GM12878 (cell line): Measurements from ENCODE around the gene ADAMTSL3. TPM values are rescaled to one million over a fixed set of nuclear protein-coding genes. Genes with fewer than 3 reads are reported as not detected.

Experiments used
- ATAC-seq: fragments of 200-7000 bp; cut with Tn5 transposase; 3 replicates; pipeline ENCODE4 v1.9.1; 2020; ENCODE audit warnings: mild to moderate bottlenecking, moderate library complexity
- BruUV-seq: library from RNA; stranded (reverse); fragments of 400-500 nt; replicated peaks from 2 replicates; lab custom pipeline; 2021; lab: Mats Ljungman, UMichigan
- CTCF ChIA-PET: fragments of 300-600 bp; sonication (Branson Sonifier 250); formaldehyde crosslinking; extraction: SDS; loops from one replicate; lab custom pipeline; 2021; ENCODE audit warnings: inconsistent platforms; lab: Yijun Ruan, JAX
- POLR2A ChIA-PET: fragments of 350-600 bp; formaldehyde crosslinking; extraction: SDS; loops from one replicate; lab custom pipeline; 2021; ENCODE audit warnings: inconsistent platforms; lab: Charles Lee
- RAD21 ChIA-PET: fragments of 300-600 bp; sonication (Branson Sonifier 250); formaldehyde crosslinking; loops from one replicate; lab custom pipeline; 2023; ENCODE audit warnings: antibody characterized with exemption; ENCODE audit not compliant: unreplicated experiment; lab: Charles Lee
- SMC1A ChIA-PET: fragments of 300-600 bp; sonication (Branson Sonifier 250); formaldehyde crosslinking; loops from one replicate; lab custom pipeline; 2023; ENCODE audit not compliant: unreplicated experiment, uncharacterized antibody; lab: Charles Lee
- DNase-seq: peaks from one replicate; pipeline ENCODE4 v3.0.0-alpha.2; 2011; ENCODE audit warnings: low read depth, low spot score
- FAIRE-seq: peaks from 3 replicates; lab custom pipeline; 2011; peaks lifted over from hg19 to GRCh38; lab: Jason Lieb, UNC
- H2AFZ ChIP-seq: 2 replicates; pipeline ENCODE4 v1.6.0; 2011; ENCODE audit warnings: low read depth, low read length, control low read depth; ENCODE audit not compliant: control insufficient read depth
- H3K27ac ChIP-seq: 2 replicates; pipeline ENCODE4 v1.5.1; 2011; ENCODE audit warnings: control low read depth; ENCODE audit not compliant: control insufficient read depth, insufficient read depth
- H3K27me3 ChIP-seq, 2 experiments: replicated peaks in 1 of 2; 2 replicates each; pipeline versions ENCODE4 v1.6.0 to v1.6.1; 2011; ENCODE audit warnings: low read length in 1 of 2; ENCODE audit not compliant: control insufficient read depth in 2 of 2, insufficient read depth in 2 of 2
- H3K36me3 ChIP-seq, 2 experiments: 2 replicates each; pipeline ENCODE4 v1.5.1; 2011; ENCODE audit warnings: low read length in 1 of 2; ENCODE audit not compliant: control insufficient read depth in 2 of 2, insufficient read depth in 2 of 2
- H3K4me1 ChIP-seq: 2 replicates; pipeline ENCODE4 v1.6.1; 2011; ENCODE audit warnings: mild to moderate bottlenecking, low read length, moderate library complexity, mixed read lengths; ENCODE audit not compliant: control insufficient read depth, insufficient read depth
- H3K4me2 ChIP-seq: 2 replicates; pipeline ENCODE4 v1.6.0; 2011; ENCODE audit warnings: control low read depth; ENCODE audit not compliant: control insufficient read depth, insufficient read depth
- H3K4me3 ChIP-seq: fragments of 200-600 bp; sonication (generic); 2 replicates; pipeline ENCODE4 v1.5.1; 2016
- H3K79me2 ChIP-seq: 2 replicates; pipeline ENCODE4 v1.6.0; 2011; ENCODE audit warnings: low read length; ENCODE audit not compliant: control insufficient read depth, insufficient read depth
- H3K9ac ChIP-seq: 2 replicates; pipeline ENCODE4 v1.8.0; 2011; ENCODE audit warnings: low read length, control low read depth, mixed read lengths; ENCODE audit not compliant: control insufficient read depth, insufficient read depth
- H3K9me3 ChIP-seq: replicated peaks from 3 replicates; pipeline ENCODE4 v1.5.1; 2011; ENCODE audit warnings: mild to moderate bottlenecking, low read length; ENCODE audit not compliant: control insufficient read depth, insufficient read depth
- H4K20me1 ChIP-seq: 2 replicates; pipeline ENCODE4 v1.6.0; 2011; ENCODE audit not compliant: control insufficient read depth, insufficient read depth
- BCL3 ChIP-seq: IDR thresholded peaks from 2 replicates; pipeline ENCODE4 v1.6.1; 2011; ENCODE audit warnings: borderline replicate concordance, low read depth, mild to moderate bottlenecking, moderate library complexity, low read length; ENCODE audit not compliant: insufficient read depth, poor library complexity, severe bottlenecking
- BRCA1 ChIP-seq: IDR thresholded peaks from 2 replicates; pipeline ENCODE4 v1.6.1; 2011; ENCODE audit warnings: low read depth, low read length, improper control_type of control experiment
- FOS ChIP-seq: IDR thresholded peaks from 3 replicates; pipeline ENCODE4 v1.6.1; 2011; ENCODE audit warnings: borderline replicate concordance; ENCODE audit not compliant: insufficient read length; ENCODE audit errors: extremely low read depth
- FOXM1 ChIP-seq: IDR thresholded peaks from 2 replicates; pipeline ENCODE4 v1.6.1; 2012; ENCODE audit warnings: low read depth, mild to moderate bottlenecking, inconsistent platforms, low read length, moderate library complexity
- IRF5 ChIP-seq: fragments of 450-650 bp; IDR thresholded peaks from 2 replicates; pipeline ENCODE4 v1.6.1; 2017; ENCODE audit warnings: borderline replicate concordance
- KAT2A ChIP-seq: conservative IDR thresholded peaks from 2 replicates; pipeline ENCODE4 v1.6.1; 2011; ENCODE audit warnings: low read depth, low read length; ENCODE audit not compliant: control insufficient read depth
- LARP7 ChIP-seq: fragments of 450-650 bp; IDR thresholded peaks from 2 replicates; pipeline ENCODE4 v1.6.1; 2017; ENCODE audit warnings: mild to moderate bottlenecking
- MTA3 ChIP-seq: IDR thresholded peaks from 2 replicates; pipeline ENCODE4 v1.6.1; 2012; ENCODE audit warnings: low read length, inconsistent platforms, borderline replicate concordance
- NRF1 ChIP-seq: conservative IDR thresholded peaks from 2 replicates; pipeline ENCODE4 v1.6.1; 2011; ENCODE audit warnings: mild to moderate bottlenecking, low read depth, low read length, improper control_type of control experiment
- POLR2A ChIP-seq: IDR thresholded peaks from 2 replicates; pipeline ENCODE4 v1.6.1; 2011; ENCODE audit warnings: low read depth, mild to moderate bottlenecking, low read length
- POLR2AphosphoS2 ChIP-seq: IDR thresholded peaks from 2 replicates; pipeline ENCODE4 v1.6.1; 2011; ENCODE audit warnings: low read depth, mild to moderate bottlenecking, low read length, improper control_type of control experiment, moderate library complexity
- TCF7 ChIP-seq: IDR thresholded peaks from 2 replicates; pipeline ENCODE4 v1.6.1; 2014; ENCODE audit warnings: antibody characterized with exemption, borderline replicate concordance
- USF2 ChIP-seq: IDR thresholded peaks from 2 replicates; pipeline ENCODE4 v1.6.1; 2011; ENCODE audit warnings: low read depth, low read length, improper control_type of control experiment, borderline replicate concordance
- ZBTB4 ChIP-seq: fragments of 450-650 bp; formaldehyde crosslinking; IDR thresholded peaks from 2 replicates; pipeline ENCODE4 v1.4.0; 2022; ENCODE audit warnings: mild to moderate bottlenecking, moderate library complexity
- ZNF24 ChIP-seq: fragments of 450-650 bp; IDR thresholded peaks from 2 replicates; pipeline ENCODE4 v1.6.1; 2017; ENCODE audit warnings: antibody characterized with exemption, mild to moderate bottlenecking
- ZZZ3 ChIP-seq: IDR thresholded peaks from 2 replicates; pipeline ENCODE4 v1.6.1; 2011; ENCODE audit warnings: low read depth; ENCODE audit not compliant: control insufficient read depth, insufficient read length
- WGBS: methylation state at CpG from one replicate; pipeline ENCODE4 v1.1.6; 2016; ENCODE audit warnings: low lambda C conversion rate; ENCODE audit not compliant: insufficient replicate concordance, insufficient coverage; ENCODE audit errors: missing lambda C conversion rate; 5-methylcytosine and 5-hydroxymethylcytosine counted together
- in situ Hi-C: fragments of 300-500 bp; cut with MboI; formaldehyde crosslinking; loops from 9 replicates; pipeline ENCODE4 v1.14.3; 2018; ENCODE audit warnings: mixed read lengths
- intact Hi-C: fragments of 100-400 bp; cut with micrococcal nuclease; formaldehyde crosslinking; loops from one replicate; pipeline ENCODE4 v1.14.2; 2022; ENCODE audit not compliant: unreplicated experiment
- polyA plus RNA-seq, 11 experiments: library from polyadenylated mRNA; depleted of rRNA in 4 of 11; unstranded in 6 of 11; stranded (reverse) in 5 of 11; fragments of >200 nt; fragmentation: Nextera tagmentation in 4 of 11; fragmentation: Illumina TruSeq in 1 of 11; extraction: Ambion mirVana in 4 of 11; extraction: Trizol in 1 of 11; gene quantifications; 1 replicate in 1 of 11; 2 replicates in 10 of 11; pipeline versions ENCODE4 v1.2.1 to v1.2.3, GENCODE V29; 2011 to 2016; ENCODE audit warnings: inconsistent platforms in 2 of 11, missing spikeins in 2 of 11, low read depth in 1 of 11
- total RNA-seq, 4 experiments: library from RNA; depleted of rRNA in 3 of 4; stranded (reverse); fragments of >200 nt in 3 of 4; fragmentation: Illumina TruSeq in 1 of 4; extraction: Trizol in 1 of 4; gene quantifications; 2 replicates each; pipeline versions ENCODE4 v1.2.1 to v1.2.3, GENCODE V29; 2013 to 2021

The ADAMTSL3 gene
- total and polyA plus RNA-seq, 10 of the 15 experiments (the other 5 are each of a cell fraction or from before 2014, with no cell fraction given), result 0.01 to 0.28 (median 0.13) TPM

GRCh38 chr15:83838763-83839162 is 184.8 kb downstream of the ADAMTSL3 start:
- Histone ChIP-seq H4K20me1 (no peaks in the 10 kb centered on the region), H3K4me3 (no peak overlapping the region), H3K9ac (no peak overlapping the region), H3K27ac (no peak overlapping the region), H3K36me3 (no peaks in the 10 kb centered on the region), H3K79me2 (no peaks in the 10 kb centered on the region), H2AFZ (no peak overlapping the region)
- ATAC-seq (no peak), DNase-seq (no peak)
- RAD21 ChIA-PET, result no interaction called here
- SMC1A ChIA-PET, result no interaction called here
- 70% methylated on average over 2 of the region's 2 CpGs for WGBS
- POLR2A ChIA-PET, result no interaction called here
- intact Hi-C loops, result no loop called here
- CTCF ChIA-PET, result interaction anchor here (0.8 to 2.0 kb wide), 7 partner anchors 9 to 155 kb away, joined by 3 to 6 read pairs (median 3); no protein-coding TSS in a partner anchor
- no peak for TF ChIP-seq POLR2A
- TF ChIP-seq MTA3, result no peak
- no peak for TF ChIP-seq BCL3
- TF ChIP-seq USF2, result no peak
- no peak for TF ChIP-seq KAT2A
- TF ChIP-seq FOXM1, result no peak
- no peak for TF ChIP-seq ZNF24
- no peak for TF ChIP-seq TCF7
- no peak for TF ChIP-seq IRF5
- TF ChIP-seq POLR2AphosphoS2, result no peak
- TF ChIP-seq ZZZ3, result no peak
- no peak for TF ChIP-seq NRF1
- TF ChIP-seq LARP7, result no peak
- TF ChIP-seq BRCA1, result no peak
- no peak for TF ChIP-seq ZBTB4 (CRISPR knock-in tag)
- no peak for TF ChIP-seq FOS
- TF ChIP-seq, all 136 proteins: peak for 0
- Histone ChIP-seq H3K27me3 (no peaks in the 10 kb centered on the region), H3K9me3 (no peaks in the 10 kb centered on the region), H3K4me2 (no peak overlapping the region), H3K4me1 (no peaks in the 10 kb centered on the region)
- in situ Hi-C loops, result no loop called here
- FAIRE-seq, result no peak
- BruUV-seq, result no TSS peak
